ENCODE data around the gene RAI1.

RAI1 gene

DNA sequence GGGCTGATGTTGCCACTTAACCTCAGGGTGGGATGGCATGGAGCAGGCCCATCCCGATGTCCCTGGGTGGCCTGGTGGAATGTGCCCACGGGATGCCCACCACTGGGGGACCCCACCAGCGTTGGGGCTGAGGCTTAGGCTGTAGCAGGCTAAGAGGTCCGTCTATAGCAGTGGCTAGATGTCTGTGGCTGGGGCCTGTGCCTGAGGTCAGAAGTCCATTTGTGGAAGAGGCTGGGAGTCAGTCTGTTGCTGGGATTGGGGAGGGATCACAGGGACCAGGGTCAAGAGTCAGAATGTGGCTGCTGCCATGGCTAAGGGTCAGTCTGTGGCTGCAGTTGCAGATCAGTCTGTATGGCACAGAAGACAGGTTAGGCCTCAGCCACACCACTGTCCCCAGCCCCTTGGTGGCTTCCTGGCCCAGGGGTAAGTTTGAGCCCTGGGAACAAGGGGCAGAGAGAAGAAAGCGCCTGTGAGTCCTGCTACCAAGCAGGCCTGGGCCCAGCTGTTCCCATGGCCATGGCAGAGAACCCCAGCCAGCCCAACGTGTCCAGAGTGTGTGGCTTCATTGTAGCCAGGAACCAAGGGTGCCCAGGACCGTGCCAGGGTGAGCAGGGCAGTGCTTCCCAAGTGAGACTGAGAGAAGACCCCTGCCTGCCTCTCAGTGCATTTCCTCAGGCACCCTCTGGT, 35.7 kb downstream of the RAI1 start:
- DNase-seq (ENCODE audit: low read depth): no peak

DNA sequence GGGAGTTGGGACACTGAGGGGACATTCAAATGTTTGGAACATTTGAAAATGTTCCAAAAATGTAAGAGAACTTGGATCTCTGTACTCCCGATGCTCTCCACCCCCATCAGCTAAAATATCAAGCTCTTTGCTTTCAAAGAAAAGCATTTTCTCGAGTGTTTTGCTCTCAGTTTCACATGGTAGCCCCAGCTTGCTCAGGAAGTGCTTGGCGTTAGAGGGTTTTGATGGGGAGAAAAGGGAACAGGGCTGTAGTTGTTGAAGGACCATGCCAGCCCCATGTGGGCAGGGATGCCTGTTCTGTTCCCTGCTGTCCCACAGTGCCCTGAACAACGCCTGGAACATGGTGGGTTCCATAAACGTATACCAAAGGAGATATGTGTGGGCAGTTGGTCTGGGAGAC, 37.0 kb downstream of the RAI1 start:
- DNase-seq (ENCODE audit: low read depth): no peak

DNA sequence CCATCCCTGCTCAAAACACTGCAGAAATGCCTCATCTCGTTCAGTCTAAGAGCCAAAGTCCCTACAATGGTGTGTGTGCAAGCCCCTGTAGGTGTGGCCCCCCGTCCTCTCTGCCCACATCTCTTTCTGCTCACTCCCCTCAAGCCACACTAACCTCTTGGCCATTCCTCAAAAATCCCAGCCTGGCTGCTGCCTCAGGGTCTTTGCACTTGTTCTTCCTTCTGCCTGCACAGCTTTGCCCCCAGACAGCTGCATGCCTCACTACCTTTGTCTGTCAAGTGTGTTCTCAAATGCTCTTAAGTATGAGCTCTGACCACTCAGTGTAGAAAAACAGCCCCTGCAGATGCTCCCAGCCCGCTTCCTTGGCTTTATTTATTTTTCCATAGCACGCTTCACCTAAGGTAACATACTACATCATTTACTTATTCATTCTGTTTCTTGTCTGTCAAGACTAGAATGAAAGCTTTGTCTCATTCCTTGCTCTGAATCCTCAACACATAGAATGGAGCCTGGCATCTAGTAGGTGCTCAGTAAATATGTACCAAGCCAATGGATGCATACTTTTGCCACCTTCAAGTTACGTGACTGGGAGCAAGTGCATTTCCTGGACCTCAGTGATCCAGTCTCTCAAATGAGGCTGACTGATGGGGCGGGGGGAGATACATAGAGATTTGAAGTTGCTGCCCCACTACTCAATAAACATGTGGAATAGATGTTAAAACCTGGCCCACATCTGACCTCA, 38.1 kb downstream of the RAI1 start:
- DNase-seq (ENCODE audit: low read depth): no peak

DNA sequence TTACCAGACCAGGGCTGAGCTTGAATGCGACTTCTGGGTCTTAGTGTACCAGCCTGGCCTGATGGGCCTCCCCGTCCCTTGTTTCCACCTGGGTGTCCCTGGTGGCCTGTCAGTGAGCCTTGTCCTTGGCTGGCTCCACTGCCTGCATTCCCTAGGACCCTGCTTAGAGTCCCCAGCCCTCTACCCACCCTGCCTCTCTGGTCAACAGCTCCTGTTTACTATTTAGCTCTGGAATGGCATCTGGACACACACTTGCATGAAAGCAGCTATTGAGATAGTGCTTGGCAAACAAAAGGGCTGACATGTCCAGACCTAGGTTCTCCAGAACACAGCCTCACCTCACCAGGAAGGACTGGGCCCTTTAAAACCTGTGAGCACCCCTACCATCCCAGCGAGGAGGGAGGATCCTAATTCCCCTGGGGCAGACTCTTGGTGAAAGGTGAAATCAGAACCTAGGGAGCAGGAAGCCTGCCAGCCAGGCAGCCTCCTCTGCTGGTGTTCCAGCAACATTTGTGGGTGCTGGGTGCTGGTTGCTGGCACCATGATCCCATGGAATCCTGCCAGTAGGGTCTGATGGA, 38.8 kb downstream of the RAI1 start:
- DNase-seq (ENCODE audit: low read depth): no peak

DNA sequence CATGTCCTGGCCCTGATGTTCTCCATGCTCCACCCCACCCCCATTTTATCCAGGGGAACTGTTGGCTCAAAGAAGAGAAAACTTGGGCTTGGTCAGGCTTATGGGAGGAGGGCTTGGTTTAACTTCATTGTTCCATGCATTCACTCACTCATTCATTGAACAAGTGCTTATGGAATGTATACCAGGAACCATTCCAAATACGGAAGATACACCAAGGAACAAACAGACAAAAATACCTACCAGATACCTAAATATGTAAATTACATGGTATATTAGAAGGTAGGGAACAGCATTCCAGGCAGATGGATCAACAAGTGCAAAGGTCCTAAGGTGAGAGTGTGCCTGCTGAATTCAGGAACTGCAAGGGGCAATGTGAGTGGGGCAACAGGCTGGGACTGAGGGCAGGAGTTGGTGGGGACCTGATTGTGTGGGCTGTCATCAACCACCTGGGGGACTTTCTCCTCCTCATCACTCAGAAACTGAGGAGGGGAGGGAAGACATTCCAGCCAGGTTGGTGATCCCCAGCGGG, 39.9 kb downstream of the RAI1 start:
- DNase-seq (ENCODE audit: low read depth): no peak

DNA sequence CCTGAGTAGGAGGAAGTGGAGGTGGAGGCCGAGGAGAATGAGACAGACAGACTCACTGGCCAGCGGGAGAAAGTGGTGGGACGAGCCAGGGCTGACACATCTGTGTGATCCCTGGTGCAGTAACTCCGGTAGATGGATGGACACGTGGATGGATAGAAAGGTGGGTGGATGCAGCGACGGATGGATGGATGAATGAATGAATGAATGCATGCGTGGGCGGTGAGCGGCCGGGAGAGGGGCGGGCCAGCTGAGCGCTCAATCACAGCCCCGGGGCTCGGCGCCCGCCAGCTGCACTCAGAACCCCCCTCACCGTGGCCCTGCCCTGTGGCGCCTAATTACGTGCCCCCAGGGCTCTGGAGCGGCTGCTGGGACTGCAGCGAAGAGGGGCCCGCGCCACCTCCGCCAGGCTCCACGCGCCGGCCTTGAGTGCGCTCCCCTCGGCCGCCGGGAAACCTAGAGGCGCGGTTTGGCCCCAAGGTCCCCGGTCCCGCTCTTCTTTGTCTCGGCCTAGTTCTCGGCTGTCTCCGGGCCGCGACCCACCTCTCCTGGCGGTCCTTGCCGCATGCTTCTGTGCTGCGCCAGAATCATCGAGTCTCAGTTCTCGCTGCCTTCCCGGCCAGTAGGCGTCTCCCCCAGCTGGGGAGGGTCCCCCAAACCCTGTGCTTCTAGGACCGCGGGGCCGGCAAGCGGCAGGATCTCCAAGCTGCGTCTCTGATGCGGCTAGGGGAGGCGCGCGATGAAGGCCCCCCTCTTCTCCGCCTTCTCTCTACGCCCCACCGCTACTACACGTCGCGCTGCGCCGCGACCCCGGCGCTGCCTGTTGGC, 41.0 kb downstream of the RAI1 start:
- DNase-seq (ENCODE audit: low read depth): no peak

DNA sequence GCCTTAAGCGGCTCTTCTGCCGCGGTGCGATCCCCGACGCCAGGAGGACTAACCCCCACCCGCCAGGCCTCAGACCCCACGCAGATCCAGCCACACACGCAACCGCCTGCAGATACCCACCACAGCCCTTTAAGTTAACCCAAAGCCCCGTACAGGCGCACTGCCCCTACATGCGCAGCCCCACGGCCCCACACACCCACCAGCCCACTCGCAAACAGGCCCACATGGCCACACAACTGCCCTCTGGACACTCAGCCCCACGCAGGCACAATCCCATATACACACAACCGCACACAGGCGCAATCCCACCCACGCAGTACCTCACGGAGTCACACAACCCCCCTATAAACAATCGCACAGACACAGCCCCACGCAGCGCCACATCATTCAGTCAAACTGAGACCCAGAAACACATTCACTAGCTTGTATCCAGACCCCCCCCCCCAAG, 41.7 kb downstream of the RAI1 start:
- DNase-seq (ENCODE audit: low read depth): no peak

DNA sequence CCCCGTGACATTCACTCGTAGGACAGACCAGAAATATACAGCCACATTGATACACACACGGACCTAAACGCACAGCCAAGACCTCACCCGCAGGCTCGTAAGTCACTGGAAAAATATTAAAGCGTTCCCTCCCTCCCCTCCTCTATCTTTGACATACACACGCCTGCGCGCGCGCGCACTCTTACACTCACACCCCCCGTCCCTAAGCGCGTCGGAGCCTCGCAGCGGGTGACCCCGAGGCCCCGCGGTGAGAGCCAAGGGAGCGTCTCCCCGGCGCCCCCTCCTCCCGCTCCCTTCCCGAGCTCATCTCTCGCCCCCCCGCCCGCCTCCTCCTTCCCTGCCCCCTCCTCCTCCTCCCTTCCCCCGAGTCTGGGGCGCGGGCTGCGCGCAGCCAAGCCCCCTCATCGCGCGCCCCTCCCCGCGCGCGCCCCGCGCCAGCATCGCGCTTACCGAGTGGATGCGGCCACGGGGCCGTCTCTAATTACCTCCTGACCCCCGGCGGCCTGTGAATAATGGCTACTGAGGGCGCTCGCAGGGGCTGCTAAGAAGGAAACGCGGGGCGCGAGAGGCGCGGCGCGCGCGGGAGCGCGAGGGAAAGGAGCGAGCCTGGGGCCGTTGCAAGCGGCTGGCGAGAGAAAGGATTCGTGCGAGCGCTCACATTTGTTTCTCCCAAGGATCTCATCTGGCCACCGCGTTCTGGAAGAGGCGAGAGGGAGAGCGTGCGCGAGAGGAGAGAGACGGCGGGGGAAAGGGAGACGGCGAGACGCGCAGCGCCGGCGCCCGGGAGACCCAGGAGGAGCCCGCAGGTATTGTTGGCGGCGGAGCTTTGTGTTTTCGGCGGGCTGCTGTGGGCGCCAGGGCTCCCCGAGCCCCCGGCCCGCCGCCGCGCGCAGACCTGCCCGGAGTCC, 42.4 kb downstream of the RAI1 start:
- no peak for DNase-seq (ENCODE audit: low read depth)

DNA sequence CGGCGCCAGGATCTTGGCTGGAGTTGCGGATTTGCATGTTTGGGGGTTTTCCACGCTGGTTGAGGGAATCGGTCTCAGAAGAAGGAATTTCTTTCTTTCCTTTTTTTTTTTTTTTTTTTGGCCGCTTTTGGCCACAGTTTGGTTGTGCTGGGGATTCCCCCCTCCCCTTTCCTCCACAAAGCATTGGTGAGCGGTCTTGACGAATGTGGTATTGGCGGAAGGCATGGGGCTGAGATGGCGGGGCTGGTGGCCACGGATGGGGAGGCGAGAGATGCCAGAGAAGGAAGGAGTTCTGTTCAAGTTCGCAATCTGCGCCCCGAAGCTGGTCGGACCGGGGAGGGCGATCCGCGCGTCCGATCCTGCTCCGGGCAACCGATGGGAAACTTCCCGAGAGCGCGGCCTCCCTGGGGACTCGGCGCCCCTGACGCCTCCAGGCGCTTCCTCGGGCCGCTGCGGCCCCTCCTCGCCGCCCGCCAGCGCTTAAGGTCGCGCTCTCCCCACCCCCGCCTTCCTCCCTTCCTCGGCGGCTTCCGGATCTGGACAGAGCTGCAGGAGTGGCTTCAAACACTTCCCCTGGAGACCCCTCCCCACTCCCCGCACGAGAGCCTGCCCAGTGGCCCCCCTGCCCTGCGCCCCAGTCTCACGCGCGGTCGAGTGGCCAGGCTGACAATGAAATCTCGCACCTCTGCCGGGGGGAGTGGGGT, 43.2 kb downstream of the RAI1 start:
- DNase-seq (ENCODE audit: low read depth): no peak

DNA sequence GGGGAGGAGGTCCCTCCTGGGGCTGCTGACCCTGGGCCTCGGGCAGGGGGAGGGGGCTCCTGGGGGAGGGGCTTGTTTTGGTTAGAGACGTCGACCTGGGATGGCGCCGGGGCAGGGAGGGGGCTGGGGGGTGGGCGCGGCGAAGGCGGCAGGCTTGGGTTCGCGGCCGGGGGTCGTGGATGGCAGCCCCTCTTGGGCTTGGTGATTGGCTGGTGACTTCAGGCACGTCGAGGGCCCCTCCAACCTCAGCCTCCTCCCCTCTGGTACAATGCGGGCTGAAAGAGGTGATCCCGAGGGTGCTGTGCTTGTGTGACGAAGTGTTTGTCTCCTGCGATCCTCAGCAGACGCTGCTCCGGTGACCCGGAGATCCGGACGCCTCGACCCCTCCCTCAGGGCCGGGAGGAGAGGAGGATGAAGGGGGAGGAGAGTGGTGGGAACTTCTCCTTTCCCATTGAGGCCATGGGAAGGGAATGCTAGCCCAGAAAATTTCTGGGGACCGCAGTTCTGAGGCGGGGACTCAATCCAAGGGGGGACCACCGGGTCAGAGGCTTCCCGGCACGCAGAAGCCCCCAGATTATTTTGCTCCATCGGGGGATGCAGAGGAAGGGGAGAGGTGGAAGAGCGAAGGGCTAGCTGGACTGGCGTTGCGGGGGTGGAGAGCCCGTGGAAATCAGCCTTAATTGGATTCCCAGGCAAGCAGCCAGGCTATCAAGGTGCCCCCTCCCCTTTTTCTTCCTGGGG, 43.9 kb downstream of the RAI1 start:
- DNase-seq (ENCODE audit: low read depth): no peak

DNA sequence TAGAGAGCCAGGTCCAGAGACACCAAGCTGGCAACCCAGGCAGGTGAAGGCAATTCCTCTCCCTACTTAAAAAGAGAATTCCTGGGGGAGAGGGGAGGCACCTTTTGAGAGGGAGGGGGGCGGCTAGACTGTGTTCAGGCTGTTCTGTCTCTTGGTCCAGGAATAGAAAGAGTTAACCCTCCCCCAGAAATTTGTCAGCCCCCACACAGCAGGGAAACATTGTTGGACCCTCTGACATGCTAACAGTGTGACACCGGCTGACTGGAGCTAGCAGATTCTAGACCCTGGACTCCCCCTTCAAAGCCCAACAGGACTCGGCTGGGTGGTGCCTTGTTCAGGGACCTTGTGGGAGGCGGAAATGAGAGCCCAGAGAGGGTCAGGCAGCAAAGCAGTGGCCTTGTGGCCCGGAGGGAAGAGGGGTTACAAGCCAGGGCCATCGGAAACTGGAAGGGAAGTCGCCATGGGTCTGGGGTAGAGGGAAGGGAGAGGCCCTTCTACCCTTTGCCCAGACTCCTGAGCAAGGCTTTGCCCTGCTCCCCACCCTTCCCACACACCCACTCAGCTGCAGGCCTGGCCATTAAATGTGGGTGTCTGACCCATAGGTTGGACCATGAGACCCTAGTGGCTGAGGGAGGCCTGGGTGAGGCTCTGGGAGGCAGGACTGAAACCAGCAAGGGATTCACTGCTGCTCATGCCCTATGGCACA, 44.6 kb downstream of the RAI1 start:
- DNase-seq (ENCODE audit: low read depth): no peak

DNA sequence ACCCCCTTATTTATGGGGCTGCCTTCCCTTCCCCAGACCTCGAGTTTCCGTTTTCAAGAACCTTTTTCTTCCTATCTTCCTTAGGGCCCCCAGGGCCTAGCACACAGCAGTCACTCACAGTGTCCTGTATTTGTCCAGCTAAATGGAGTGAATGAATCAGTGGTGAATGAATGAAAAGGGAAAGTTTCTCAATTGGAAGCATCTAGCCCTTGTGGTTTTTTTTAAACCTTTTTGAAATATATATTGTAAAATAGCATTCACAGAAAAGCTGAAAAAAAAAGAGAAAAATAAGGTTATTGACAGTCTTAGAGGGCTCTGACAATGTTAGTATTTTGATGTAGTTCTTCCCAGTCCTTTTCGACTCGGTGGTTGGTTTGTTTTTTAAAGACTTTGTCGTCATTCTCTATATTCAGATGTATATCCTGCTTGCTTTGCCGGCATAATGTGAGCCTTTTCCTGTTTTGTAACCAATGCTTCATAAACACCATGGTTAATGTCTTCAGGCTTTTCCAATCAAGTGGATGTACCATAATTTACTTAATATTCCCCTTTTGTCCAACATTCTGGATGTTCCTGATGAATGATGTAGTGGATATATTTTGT, 45.3 kb downstream of the RAI1 start:
- DNase-seq (ENCODE audit: low read depth): no peak

DNA sequence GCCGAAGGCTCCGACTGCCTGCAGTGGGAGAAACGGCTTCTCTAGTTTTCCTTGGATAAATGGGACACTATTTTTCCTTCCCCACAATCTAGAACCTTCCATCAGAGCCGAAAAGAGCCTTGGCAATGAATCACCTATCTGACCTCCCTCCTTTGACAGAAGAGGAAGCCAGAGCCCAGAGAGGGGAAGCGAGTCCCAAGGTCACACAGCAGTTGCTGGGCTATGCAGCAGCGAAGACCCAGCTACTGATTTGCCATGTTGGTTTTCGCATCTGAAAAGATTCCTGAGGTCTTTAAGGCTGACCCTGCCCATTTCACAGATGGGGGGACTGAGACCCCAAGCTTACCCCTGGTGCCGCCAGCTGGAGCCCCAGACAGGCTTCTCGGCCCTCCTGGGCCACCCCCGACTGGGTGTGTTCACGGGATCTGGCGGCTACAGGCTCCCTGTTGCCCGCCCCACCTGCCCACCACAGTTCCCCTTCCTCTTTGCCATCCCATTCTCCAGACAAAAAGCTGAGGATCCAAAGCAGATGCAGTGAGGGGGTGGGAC, 45.9 kb downstream of the RAI1 start:
- DNase-seq (ENCODE audit: low read depth): no peak

DNA sequence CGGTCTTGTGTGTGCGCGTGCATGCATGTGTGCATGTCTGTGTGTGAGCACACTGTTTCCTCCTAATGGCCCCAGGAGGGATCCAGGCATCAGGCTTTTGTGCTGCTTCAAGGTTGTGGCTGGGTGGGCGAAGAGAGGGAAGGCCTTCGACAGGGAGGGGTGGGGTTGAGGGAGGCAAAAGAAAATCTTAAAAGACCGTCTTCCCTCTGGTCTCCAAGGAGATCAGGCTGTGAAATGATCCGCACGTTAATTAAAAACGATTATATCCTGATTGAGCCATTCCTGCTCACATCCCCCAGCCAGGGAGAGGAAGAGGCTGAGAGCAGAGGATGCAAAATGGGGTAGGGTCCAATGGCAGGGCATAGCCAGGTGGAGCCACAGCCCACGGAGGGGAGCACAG, 46.9 kb downstream of the RAI1 start:
- no peak for DNase-seq (ENCODE audit: low read depth)

DNA sequence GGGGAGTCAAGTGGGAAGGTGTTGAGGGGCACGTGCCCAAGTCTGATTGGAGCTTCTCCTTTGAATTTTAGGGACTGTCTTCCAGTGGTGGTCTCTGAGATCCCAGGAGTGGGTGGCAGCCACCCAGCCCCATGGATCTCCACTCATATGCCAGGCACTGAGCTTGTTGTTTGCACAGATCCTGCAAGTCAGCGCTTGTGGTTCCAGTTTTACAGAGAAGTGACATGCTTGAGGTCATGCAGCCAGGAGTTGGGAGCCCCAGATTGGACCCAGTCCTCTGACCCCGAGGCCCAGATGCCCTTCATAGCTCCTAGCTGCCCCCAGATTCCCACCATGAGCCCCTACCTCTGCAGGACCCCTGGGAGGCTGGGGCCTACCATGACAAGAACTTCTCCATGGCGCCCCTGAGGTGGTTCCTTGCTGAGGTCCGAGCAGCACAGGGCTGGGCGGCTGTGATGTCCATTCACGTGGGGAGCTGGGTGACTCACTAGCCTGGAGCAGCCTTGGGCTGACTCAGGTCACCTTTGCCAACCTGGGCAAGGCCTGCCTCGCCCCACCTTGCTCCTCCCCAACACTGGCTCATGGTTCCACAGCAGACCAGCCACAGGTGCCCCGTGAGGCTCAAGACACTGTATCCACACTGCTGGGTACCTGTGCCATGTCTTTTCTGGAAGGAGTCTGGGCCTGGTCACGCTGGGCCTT, 47.4 kb downstream of the RAI1 start:
- DNase-seq (ENCODE audit: low read depth): no peak

DNA sequence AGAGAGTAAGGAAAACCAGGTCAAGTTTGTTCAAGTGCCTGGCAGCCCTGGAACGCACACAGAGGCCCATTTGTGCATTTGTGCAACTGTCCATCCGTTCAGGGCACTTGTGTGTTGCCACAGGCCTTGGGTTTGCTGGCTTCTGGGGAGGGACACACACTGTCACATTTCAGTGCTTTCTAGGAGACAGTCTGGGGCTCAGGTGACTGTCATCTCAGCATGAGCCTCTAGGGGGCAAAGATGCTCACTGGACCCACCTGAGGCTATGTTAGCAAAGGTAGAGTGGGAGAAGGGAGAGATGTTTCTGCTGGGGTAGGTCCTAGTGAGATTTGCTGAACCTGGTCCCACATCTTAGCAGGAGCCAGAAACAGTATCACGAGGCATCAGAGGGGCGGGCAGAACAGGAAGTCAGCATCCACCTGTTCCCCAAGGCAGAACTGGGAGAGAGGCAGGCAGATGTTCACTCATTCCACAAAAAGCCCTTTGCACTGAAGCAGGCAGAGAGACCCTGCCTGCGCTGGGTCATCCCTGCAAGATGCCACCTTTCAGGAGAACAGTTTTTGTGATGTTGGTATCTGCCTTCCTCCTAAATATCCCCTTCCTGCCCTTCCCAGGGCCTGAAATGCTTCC, 48.5 kb downstream of the RAI1 start:
- peak; percentile 48 for DNase-seq (ENCODE audit: low read depth)

DNA sequence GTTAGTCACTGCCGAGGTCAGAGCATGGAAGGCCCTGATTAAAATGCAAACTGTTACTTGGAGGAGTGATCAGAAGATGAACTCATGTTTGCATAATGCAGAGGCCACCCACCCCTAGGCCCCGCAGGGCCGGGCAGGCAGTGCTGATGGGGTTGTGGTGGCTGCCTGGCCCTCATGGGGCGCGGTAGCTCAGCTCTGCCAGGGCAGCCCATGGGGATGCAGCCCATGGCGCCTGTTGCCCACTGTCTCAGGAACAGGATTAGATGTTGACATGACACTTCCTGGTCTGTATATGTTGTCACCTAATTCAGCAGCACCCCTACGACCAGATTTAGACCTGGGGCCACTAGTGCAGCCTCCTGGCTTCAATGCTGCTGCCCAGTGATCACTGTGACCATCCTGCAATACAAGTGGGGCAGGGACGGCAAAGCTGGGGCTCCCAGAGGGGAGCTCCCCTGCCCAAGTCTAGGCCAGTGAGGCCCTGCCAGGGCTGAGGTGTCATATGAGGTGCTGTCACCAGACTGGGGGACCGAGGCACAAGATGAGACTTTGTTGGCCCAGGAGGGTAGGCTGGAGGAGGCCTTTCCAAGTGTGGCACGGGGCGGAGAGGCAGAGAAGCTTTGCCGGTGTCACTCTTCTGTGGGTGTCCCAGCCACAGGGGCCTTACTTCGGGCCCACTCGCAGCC, 49.1 kb downstream of the RAI1 start:
- DNase-seq (ENCODE audit: low read depth): no peak
